Neuronal stem cell (in vitro differentiated cells): ENCODE data around the gene CAPN12.

ENCODE experiments used
- DNase-seq: peaks from one replicate; pipeline ENCODE4 v3.0.0-alpha.2; 2013; ENCODE audit warnings: low spot score
- H2AFZ ChIP-seq: one replicate; pipeline ENCODE4 v1.6.1; 2013; ENCODE audit warnings: mild to moderate bottlenecking, low read length, inconsistent platforms
- H2AK5ac ChIP-seq: 2 replicates; pipeline ENCODE4 v1.6.1; 2013; ENCODE audit warnings: low read depth, mild to moderate bottlenecking, inconsistent platforms, low read length, moderate library complexity, mixed read lengths
- H2BK120ac ChIP-seq: 2 replicates; pipeline ENCODE4 v1.6.1; 2013; ENCODE audit warnings: low read depth, mild to moderate bottlenecking, inconsistent platforms, low read length, moderate library complexity, mixed read lengths
- H2BK12ac ChIP-seq: one replicate; pipeline ENCODE4 v1.6.1; 2013; ENCODE audit warnings: low read length, inconsistent platforms
- H2BK15ac ChIP-seq: 2 replicates; pipeline ENCODE4 v1.6.1; 2013; ENCODE audit warnings: mild to moderate bottlenecking, low read length, inconsistent platforms, mixed read lengths
- H2BK5ac ChIP-seq: one replicate; pipeline ENCODE4 v1.6.1; 2013; ENCODE audit warnings: inconsistent platforms, mild to moderate bottlenecking, low read length, moderate library complexity
- H3K14ac ChIP-seq: one replicate; pipeline ENCODE4 v1.6.1; 2013; ENCODE audit warnings: low read length, inconsistent platforms
- H3K18ac ChIP-seq: 2 replicates; pipeline ENCODE4 v1.6.1; 2013; ENCODE audit warnings: low read length, inconsistent platforms
- H3K23ac ChIP-seq: 2 replicates; pipeline ENCODE4 v1.6.1; 2013; ENCODE audit warnings: low read depth, mild to moderate bottlenecking, mixed read lengths, low read length, inconsistent platforms; ENCODE audit not compliant: poor library complexity
- H3K27ac ChIP-seq: replicated peaks from 3 replicates; pipeline ENCODE4 v1.5.1; 2013; ENCODE audit warnings: low read length, inconsistent platforms
- H3K27me3 ChIP-seq, 3 experiments: 2 replicates each; pipeline ENCODE4 v1.6.1; 2013; ENCODE audit warnings: low read length in 3 of 3, mild to moderate bottlenecking in 2 of 3, inconsistent platforms in 1 of 3, low read depth in 1 of 3, mixed read lengths in 1 of 3, moderate library complexity in 1 of 3; ENCODE audit not compliant: control insufficient read depth in 3 of 3, insufficient read depth in 3 of 3
- H3K36me3 ChIP-seq, 2 donors: replicated peaks in 1 of 2; 2 replicates each; pipeline ENCODE4 v1.6.1; 2013; ENCODE audit warnings: low read length in 2 of 2; ENCODE audit not compliant: control insufficient read depth in 2 of 2, insufficient read depth in 2 of 2
- H3K4ac ChIP-seq: 2 replicates; pipeline ENCODE4 v1.6.1; 2013; ENCODE audit warnings: inconsistent platforms, mild to moderate bottlenecking, low read length, moderate library complexity
- H3K4me1 ChIP-seq, 2 donors: 1 replicate in 1 of 2; 2 replicates in 1 of 2; pipeline ENCODE4 v1.6.1; 2013; ENCODE audit warnings: low read length in 2 of 2, low read depth in 1 of 2; ENCODE audit not compliant: control insufficient read depth in 2 of 2, insufficient read depth in 1 of 2
- H3K4me2 ChIP-seq: one replicate; pipeline ENCODE4 v1.6.1; 2013; ENCODE audit warnings: mild to moderate bottlenecking, low read length, inconsistent platforms; ENCODE audit not compliant: insufficient read depth, poor library complexity, severe bottlenecking
- H3K4me3 ChIP-seq, 2 donors: 2 replicates each; pipeline ENCODE4 v1.5.1; 2013; ENCODE audit warnings: low read length in 2 of 2, mild to moderate bottlenecking in 2 of 2, inconsistent platforms in 1 of 2, moderate library complexity in 1 of 2
- H3K79me1 ChIP-seq: one replicate; pipeline ENCODE4 v1.6.1; 2013; ENCODE audit warnings: low read depth, mild to moderate bottlenecking, inconsistent platforms, low read length, moderate library complexity
- H3K9ac ChIP-seq: one replicate; pipeline ENCODE4 v1.6.1; 2013; ENCODE audit warnings: mild to moderate bottlenecking, low read depth, low read length, inconsistent platforms; ENCODE audit not compliant: poor library complexity
- H3K9me3 ChIP-seq, 2 donors: replicated peaks in 1 of 2; 2 replicates each; pipeline versions ENCODE3 to v1.6.1; 2013; ENCODE audit warnings: low read length in 2 of 2, mild to moderate bottlenecking in 2 of 2, inconsistent platforms in 1 of 2, low read depth in 1 of 2, mixed read lengths in 1 of 2, moderate library complexity in 1 of 2; ENCODE audit not compliant: control insufficient read depth in 2 of 2, insufficient read depth in 1 of 2
- H4K8ac ChIP-seq: one replicate; pipeline ENCODE4 v1.6.1; 2013; ENCODE audit warnings: low read depth, mild to moderate bottlenecking, inconsistent platforms, low read length, moderate library complexity
- H4K91ac ChIP-seq: one replicate; pipeline ENCODE4 v1.6.1; 2013; ENCODE audit warnings: low read length, low read depth, mild to moderate bottlenecking, inconsistent platforms; ENCODE audit not compliant: poor library complexity
- WGBS, 2 donors: extraction: QIAGEN DNeasy Blood & Tissue Kit; methylation state at CpG; one replicate each; pipeline ENCODE4 v1.1.7; 2013; ENCODE audit warnings: missing lambda C conversion rate in 2 of 2, mixed read lengths in 1 of 2; ENCODE audit not compliant: insufficient read length in 2 of 2, insufficient replicate concordance in 1 of 2; ENCODE audit errors: extremely low coverage in 2 of 2; 5-methylcytosine and 5-hydroxymethylcytosine counted together

CAPN12 gene

GRCh38 chr19:38713865-38714264 is 30.4 kb downstream of the CAPN12 start:
- Histone ChIP-seq H2BK15ac (no peak overlapping the region), H2AK5ac (no peak overlapping the region), H4K8ac (no peak overlapping the region), H2AFZ (no peak overlapping the region), H3K14ac (no peak overlapping the region), H3K23ac (peak overlapping the region; percentile 43), H2BK120ac (no peak overlapping the region), H3K4ac (no peak overlapping the region), H3K27me3 (no peaks in the 10 kb centered on the region), H3K18ac (peak overlapping the region; percentile 46), H3K79me1 (peaks cover 19% of the 10 kb centered on the region), H2BK5ac (peak overlapping the region; percentile 66), H4K91ac (no peak overlapping the region), H3K9me3 (peaks cover 0 to 2% of the 10 kb centered on the region in 2 donors), H3K4me1 (peaks cover 0 to 3% of the 10 kb centered on the region in 2 donors), H3K4me3 (no peak overlapping the region), H2BK12ac (no peak overlapping the region), H3K9ac (no peak overlapping the region), H3K4me2 (no peak overlapping the region), H3K36me3 (peaks cover 77 to 94% of the 10 kb centered on the region in 2 donors), H3K27ac (no peak overlapping the region)
- DNase-seq: no peak
- WGBS, 2 donors: no CpG with 5 or more reads among the region's 14 CpGs

DNA sequence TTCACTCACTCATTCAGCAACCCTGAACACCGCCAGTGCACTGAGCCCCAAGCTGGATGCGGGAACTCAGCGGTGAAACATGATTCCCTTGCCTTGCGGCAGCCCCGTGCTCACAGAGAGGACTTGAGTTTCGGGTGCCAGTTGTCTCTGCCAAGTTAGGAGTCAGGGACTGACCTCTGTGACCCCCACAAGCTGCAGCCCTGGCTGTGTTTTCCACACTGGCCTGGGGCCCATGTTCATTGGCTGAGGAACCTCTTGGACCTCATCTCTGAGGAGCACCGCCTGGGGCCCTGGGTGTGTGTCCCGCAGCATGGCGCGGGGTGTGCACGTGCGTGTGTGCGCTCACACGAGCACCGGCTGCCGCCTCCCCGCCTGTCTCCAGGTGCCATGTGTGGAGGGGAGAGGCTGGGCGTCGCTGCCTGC is 31.0 kb downstream of the CAPN12 start:
- no CpG with 5 or more reads among the region's 19 CpGs for WGBS, 2 donors

DNA sequence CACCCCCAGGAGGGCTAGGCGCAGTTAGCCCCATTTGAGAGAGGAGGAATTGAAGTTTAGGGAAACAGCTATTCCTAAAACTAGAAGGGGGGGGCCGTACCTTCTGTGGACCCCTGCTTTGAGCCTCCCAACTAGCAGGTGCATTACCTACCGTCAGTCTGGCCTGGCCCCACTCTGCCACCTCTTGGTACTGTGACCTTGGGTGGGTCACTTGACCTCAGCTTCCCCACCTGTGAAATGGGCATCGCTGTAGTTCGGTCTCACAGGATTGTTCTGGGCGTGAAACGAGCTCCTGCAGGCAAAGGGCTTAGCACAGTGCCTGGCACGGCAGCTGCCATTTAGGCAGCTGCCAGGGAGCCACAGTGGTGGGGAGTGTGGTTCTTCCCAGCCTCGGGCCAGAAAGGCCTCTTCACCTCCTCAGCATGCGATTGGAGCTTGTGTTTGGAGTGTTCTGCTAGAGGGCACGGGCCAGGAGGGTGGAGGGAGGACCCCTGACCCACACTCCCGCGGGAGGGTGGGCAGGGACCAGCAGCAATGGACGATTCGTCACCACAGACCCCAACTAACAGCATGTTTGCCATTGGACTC is 32.0 kb downstream of the CAPN12 start:
- DNase-seq: no peak
- Histone ChIP-seq H2AFZ (no peak overlapping the region), H3K36me3 (peaks cover 81 to 94% of the 10 kb centered on the region in 2 donors), H2BK120ac (no peak overlapping the region), H2BK15ac (no peak overlapping the region), H2BK12ac (no peak overlapping the region), H3K4ac (no peak overlapping the region), H3K9ac (no peak overlapping the region), H3K4me1 (no peaks in the 10 kb centered on the region), H4K8ac (no peak overlapping the region), H3K23ac (peak overlapping the region; percentile 31), H2AK5ac (no peak overlapping the region), H3K9me3 (peaks cover 0 to 2% of the 10 kb centered on the region in 2 donors), H3K4me3 (no peak overlapping the region), H3K14ac (no peak overlapping the region), H2BK5ac (no peak overlapping the region), H3K79me1 (peaks cover 20% of the 10 kb centered on the region), H3K27ac (no peak overlapping the region), H3K27me3 (no peaks in the 10 kb centered on the region), H4K91ac (no peak overlapping the region), H3K18ac (peak overlapping the region; percentile 27), H3K4me2 (no peak overlapping the region)
- no CpG with 5 or more reads among the region's 15 CpGs for WGBS, 2 donors

More for the DNA sequence above, 31.0 kb downstream of the CAPN12 start:
- Histone ChIP-seq H3K4me1 (no peaks in the 10 kb centered on the region), H3K27ac (no peak overlapping the region), H3K4ac (no peak overlapping the region), H3K36me3 (peaks cover 79 to 94% of the 10 kb centered on the region in 2 donors), H2BK5ac (no peak overlapping the region), H3K4me2 (no peak overlapping the region), H2BK15ac (no peak overlapping the region), H2BK12ac (no peak overlapping the region), H4K91ac (no peak overlapping the region), H3K9ac (peak overlapping the region; percentile 77), H3K14ac (no peak overlapping the region), H2AFZ (no peak overlapping the region), H3K79me1 (peaks cover 19% of the 10 kb centered on the region), H4K8ac (no peak overlapping the region), H3K4me3 (no peak overlapping the region), H3K23ac (no peak overlapping the region), H3K18ac (no peak overlapping the region), H3K27me3 (no peaks in the 10 kb centered on the region), H3K9me3 (peaks cover 0 to 2% of the 10 kb centered on the region in 2 donors), H2BK120ac (no peak overlapping the region), H2AK5ac (no peak overlapping the region)
- no peak for DNase-seq

DNA sequence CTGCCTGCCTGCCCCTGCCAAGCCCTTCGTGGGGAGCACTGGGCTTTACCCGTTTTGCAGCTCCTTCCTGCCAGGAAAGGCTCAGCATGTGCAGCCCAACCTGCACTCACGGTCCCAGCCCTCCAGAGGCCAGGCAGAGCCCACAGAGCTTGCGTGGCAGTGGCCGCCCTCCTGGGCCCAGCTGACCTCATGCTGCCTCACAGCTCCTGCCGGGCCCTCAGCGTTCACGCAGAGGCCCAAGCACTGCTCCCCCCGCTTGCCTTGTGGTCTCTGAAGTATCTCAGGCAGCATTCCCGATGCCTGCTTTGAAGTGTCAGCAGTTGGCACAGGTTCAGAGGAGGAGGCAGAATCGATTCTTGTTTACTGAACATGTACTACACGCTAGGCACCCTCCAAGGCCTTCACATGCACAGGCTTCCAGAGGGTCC is 32.5 kb downstream of the CAPN12 start:
- Histone ChIP-seq H3K4me2 (no peak overlapping the region), H3K27ac (no peak overlapping the region), H2AFZ (no peak overlapping the region), H4K8ac (no peak overlapping the region), H3K9me3 (peaks cover 0 to 2% of the 10 kb centered on the region in 2 donors), H2BK5ac (peak overlapping the region; percentile 66), H2BK120ac (no peak overlapping the region), H3K36me3 (peaks cover 81 to 94% of the 10 kb centered on the region in 2 donors), H3K9ac (no peak overlapping the region), H2AK5ac (no peak overlapping the region), H3K79me1 (peaks cover 20% of the 10 kb centered on the region), H2BK15ac (no peak overlapping the region), H3K4me1 (no peaks in the 10 kb centered on the region), H3K27me3 (no peaks in the 10 kb centered on the region), H2BK12ac (no peak overlapping the region), H3K4me3 (no peak overlapping the region), H3K23ac (peak overlapping the region; percentile 63), H4K91ac (no peak overlapping the region), H3K14ac (no peak overlapping the region), H3K18ac (peak overlapping the region; percentile 35), H3K4ac (peak overlapping the region; percentile 61)
- DNase-seq: no peak
- no CpG with 5 or more reads among the region's 12 CpGs for WGBS, 2 donors
